ENCODE data around the gene PSMB11.

Gene PSMB11

DNA sequence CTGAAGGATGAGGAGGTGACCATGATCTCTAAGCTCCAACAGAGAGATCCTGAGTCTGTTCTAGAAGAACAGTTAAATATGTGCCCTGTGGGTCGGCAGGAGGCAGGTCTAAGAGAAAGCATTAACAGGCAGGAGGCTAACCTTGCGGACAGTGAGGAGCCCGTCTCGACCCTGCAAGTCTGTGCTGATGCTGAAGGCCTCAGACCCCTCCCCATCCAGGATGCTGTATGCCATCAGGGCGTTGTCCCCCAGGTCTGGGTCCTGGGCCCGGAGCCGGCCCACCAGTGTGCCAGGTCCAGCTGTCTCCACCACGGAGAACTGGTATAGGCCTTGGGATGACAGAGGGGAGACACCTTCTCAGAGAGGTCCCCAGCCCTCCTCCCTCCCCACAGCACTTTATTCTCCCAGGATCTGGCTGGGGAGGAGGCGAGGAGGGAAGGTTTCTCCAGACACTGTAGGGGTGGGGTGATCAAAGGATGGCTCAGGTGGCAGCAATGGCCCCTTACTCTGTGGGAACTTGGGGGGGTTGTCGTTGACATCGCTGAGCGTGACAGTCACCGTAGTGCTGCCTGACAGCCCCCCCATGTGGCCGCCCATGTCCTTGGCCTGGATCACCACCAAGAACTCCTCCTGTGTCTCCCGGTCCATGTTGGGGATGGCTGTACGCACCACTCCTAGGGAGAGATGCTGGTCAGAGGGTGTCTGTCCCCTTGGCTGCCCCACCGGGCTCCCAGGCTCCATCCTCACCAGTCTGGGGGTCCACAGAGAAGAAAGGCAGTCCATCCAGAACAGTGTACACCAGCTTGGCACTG is 12.2 kb downstream of the PSMB11 start:
- no peak for DNase-seq

DNA sequence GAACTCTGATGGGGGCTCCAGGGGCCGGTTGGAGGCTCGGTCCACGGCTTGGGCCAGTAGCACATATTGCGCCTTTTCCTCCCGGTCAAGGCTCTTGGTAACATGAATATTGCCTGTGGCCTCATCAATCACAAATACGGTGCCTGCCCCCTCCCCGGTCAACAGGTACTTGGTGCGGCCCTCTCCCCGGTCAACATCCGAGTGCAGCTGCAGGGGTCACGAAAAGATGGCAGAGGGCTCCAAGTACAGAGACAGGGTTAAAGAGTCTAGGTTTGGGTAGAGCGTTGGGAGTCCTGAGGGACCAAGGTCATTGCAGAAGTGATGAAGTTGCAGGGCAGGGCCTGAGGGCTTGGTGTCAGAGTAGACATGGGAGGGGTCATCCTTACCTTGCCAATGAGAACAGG is 13.1 kb downstream of the PSMB11 start:
- in situ Hi-C loops (cut with HindIII; ENCODE audit: low pct_ligation_motif_present, low pct_unique_long_range_greater_than_20kb, low sequenced_read_pairs), result no loop called here
- no peak for DNase-seq

More for the DNA sequence above, 12.2 kb downstream of the PSMB11 start:
- in situ Hi-C loops (cut with HindIII; ENCODE audit: low pct_ligation_motif_present, low pct_unique_long_range_greater_than_20kb, low sequenced_read_pairs), result no loop called here

DNA sequence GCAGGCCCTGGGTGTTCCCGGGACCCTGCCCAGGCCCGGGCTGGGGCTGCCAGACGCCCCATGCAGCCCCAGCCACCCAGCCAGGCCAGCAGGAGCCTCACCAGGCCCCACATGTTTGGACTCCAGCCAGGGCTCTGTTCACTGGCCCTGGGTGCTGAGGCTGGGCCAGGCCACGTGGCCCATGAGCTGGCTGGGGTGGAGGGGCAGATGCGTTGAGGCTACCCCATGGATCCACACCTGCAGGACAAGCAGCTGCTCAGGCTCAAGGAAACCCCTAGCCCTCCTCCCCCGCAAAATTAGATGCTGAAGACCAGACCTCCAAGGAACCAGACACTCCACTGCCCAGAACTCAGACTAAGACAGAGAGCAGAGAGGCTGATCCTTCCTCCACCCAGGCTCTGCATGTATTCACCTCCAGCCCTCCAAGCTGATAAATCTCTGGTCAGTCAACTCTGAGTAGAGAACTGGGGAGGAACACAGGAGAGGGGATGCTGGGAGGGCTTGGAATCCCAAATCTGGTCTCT is 13.7 kb downstream of the PSMB11 start:
- no peak for DNase-seq
- in situ Hi-C loops (cut with HindIII; ENCODE audit: low pct_ligation_motif_present, low pct_unique_long_range_greater_than_20kb, low sequenced_read_pairs), result no loop called here

DNA sequence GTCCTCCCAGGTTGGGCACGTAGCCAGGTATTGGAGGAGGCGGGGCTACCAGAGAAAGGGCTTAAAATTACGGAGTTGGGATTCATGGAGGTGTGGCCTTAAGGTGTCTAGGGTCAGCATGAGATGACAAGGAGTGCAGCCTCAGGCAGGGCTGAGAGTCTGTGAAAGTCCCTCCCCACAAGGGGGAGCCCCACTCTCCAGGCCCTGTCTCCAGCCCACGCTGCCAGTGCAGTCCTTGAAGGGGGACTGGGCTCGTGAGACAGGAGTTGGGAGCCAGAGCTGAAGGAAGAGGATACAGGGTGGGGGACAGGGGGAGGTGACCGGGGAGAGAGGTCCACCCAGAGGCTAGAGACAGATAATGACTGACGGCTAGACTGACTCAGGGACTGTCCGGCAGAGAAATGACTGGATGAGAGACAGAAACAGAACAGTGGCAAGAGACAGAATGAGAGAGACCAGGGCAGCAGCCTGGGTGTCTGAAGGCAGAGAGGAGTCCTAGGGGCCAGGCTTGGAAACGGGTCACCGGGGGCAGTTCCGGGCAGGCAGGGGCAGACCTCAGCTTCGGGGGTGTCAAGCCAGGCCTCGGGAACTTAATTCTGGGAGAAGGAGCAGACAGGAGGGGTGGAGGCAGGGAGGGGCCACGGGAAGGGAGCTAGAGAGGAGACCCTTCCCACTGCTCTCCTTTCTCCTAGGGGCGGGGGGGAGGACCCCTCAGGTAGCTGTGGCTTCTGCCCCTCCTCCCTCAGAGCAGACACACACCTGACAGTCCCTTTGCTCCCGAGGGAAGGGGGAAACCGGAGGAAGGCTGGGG is 14.3 kb downstream of the PSMB11 start:
- in situ Hi-C loops (cut with HindIII; ENCODE audit: low pct_ligation_motif_present, low pct_unique_long_range_greater_than_20kb, low sequenced_read_pairs), result no loop called here
- peak; percentile 70 for DNase-seq

DNA sequence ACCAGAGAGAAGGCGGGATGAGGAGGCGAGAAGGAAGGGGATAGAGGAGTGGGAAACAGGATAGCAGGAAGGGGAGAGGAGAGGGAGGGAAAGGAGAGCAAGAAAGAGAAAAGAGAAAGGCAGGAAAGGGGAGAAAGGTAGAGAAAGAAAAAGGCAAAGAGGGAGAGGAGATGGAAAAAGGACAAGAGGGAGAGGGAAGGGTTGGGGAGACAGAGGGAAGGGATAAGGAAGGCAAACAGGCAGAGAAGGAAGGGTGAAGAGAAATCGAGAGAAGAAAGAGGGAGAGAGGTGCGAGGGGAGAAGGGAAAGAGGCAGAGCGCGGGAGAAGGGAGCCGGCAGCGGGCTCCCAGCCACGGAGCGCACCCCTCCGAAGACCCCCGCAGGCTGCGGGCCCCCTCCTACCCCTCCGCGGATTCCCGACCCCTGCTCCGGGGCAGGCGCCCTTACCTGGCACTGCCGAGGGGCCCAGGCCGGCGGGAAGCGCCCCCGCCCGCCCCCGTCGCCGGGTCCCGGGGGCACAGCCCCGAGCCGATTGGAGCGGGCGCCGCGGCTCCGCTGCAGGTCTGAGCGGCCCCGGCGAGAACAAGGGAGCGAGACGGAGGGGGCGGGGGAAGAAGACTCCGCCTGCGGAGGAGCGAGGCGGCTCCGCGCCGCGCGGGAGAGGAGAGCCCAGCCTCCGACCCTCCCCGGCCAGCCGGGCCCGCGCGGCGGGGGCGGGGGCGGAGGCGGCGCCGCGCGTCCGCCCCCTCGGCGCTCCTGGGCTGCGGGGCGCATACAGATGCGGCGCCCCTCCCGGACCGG is 15.1 kb downstream of the PSMB11 start, which contains the start of gene CDH24:
Gene CDH24, minus strand, starts transcription at position 565 of the 801 bp plus-strand sequence. CDS start 1,787 bp downstream, outside the sequence.
- in situ Hi-C loops (cut with HindIII; ENCODE audit: low pct_ligation_motif_present, low pct_unique_long_range_greater_than_20kb, low sequenced_read_pairs), result no loop called here

DNA sequence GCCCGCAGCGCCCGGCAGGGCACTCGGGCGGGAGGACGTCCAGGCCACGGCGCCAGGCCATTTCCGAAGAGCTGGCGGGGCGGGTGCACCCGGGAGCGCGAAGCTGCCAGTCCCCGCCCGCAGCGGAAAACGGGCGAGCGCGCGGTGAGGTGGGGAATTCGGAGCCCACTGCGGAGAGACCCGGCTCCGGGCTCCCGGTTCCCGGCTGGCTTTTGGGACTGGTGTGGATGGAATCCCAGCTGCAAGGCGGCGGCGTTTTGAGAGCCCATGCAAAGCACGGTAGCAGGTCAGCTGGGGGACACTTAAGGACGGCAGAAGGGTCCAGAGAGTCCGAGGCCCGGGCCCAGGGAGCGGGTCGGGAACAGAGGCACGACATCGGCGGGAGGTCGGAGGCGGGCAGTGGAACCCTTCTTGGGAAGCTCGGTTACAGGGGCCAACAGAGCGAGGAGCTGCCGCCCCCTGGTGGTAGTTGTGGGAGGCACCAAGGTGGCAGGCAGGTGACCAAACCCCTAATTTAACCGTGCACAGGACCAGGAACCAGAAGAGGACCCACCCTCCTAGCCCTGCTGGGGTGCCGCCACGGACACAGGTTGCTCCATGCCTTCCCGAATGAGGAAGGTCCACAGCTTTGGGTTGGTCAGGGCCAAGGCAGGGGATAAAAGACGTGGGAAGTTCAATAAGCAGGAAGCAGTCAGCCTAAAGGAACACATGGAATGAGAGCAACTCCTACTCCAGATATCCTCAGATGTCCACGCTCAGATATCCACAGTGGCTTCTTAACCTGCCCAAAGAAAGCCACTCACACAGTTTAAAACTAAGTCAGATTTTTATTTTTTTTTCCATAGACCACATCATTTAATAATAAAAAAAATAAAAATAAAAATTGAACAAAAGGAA is 16.0 kb downstream of the PSMB11 start:
- peak; percentile 83 for DNase-seq
- in situ Hi-C loops (cut with HindIII; ENCODE audit: low pct_ligation_motif_present, low pct_unique_long_range_greater_than_20kb, low sequenced_read_pairs), result no loop called here

More for the DNA sequence above, 15.1 kb downstream of the PSMB11 start, which contains the start of gene CDH24:
- DNase-seq, result peak; percentile 77

DNA sequence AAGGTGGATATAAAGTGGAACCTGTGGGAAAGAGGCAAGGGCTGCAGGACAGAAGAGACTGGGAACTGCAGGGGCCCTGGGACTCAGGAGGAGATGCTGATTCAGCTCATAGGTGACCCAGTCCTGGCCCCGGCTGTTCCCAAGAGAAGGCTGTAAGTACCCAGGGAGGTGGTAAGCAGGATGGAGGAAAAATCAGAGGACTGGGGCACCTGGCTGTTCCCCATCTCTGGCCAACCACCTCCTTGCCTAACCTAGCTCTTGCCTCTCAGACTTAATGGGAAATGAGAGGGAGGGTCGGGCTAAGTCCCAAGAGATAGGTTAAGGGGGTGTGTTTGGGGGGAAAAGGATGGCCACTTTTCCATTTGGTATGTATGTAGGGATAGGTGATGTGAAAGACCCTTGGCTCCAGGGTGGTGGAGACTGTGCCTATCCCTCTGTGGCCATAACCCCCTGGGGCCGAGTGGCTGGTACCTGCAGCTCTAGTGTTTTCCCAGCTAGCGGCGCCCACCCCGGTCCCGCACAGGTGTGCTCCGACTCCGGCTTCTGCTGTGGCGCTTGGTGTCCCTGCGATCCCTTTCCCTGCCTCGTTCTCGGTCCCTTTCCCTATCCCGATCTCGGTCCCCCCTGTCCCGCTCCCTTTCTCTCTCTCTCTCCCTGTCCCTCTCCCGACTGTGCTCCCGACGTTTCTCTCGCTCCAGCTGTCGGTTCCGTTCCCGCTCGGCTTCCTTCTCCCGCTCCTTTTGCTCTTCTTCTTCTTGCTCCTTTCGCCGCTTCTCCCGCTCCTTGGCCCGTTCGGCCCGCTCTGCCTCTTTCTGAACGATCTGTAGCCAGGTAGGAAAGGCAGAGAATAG is 16.9 kb downstream of the PSMB11 start:
- no peak for DNase-seq
- in situ Hi-C loops (cut with HindIII; ENCODE audit: low pct_ligation_motif_present, low pct_unique_long_range_greater_than_20kb, low sequenced_read_pairs), result no loop called here

DNA sequence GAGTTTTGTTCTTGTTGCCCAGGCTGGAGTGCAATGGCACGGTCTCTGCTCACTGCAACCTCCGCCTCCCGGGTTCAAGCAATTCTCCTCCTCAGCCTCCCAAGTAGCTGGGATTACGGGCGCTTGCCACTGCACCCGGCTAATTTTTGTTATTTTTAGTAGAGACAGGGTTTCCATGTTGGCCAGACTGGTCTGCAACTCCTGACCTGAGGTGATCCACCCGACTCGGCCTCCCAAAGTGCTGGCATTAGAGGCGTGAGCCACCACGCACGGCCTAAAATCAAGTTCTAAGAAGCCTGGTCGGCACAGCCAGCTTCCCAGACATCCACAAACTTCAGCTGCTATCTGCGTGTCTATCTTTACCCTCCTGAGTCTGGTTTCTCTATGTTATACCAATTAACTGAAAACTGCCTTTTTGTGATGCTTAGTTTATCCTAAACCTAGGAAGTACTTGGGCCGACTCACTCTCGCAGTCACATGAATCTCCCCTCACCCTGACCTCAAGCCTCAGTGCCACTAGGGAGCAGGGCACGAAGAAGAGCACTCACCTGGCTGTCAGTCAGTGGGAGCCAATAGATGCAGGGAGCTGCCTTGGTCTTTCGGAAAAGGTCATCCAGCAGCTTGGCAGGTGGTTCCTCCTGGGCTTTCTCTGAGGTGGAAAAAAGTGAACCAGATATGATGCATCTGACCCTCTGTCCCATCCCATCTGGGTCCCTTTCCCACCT is 18.7 kb downstream of the PSMB11 start:
- DNase-seq, result no peak
- in situ Hi-C loops (cut with HindIII; ENCODE audit: low pct_ligation_motif_present, low pct_unique_long_range_greater_than_20kb, low sequenced_read_pairs), result no loop called here

DNA sequence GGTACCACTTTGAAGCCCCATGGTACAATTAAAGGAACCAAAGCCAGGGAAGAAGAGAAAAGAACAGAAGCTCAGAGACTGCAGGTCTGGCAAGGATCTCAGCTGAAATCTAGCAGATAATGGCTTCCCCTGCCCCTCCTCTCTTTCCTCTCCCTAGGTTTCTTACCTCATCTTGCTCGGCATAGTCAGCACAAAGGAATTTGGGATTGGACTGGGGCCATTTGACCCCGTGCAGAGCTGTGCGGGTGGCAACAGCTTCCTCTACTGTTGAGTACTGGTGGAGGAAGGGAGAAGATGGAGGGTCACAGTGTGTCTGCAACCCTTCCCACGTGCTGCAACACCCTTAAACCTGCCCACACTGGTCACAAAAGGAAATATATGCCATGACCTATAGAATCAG is 20.0 kb downstream of the PSMB11 start:
- in situ Hi-C loops (cut with HindIII; ENCODE audit: low pct_ligation_motif_present, low pct_unique_long_range_greater_than_20kb, low sequenced_read_pairs), result no loop called here
- peak; percentile 95 for DNase-seq

DNA sequence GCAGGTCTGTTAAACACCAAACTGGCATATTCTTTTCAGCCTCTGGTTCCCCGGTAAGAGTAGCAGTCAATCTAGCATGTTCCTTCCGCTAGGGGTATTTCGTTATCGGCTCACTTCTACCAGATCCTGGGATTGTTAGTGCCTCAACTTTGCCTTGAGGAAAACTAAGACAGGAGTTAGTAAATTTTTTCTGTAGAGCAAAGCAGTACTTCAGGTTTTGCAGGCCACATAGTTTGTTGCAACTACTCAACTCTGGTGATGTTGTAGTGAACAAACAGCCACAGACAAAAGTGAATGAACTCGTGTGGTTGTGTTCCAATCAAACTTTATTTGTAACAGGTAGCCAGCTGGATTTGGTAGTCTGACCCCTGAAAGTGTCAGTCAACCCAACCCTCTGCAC is 21.6 kb downstream of the PSMB11 start:
- in situ Hi-C loops (cut with HindIII; ENCODE audit: low pct_ligation_motif_present, low pct_unique_long_range_greater_than_20kb, low sequenced_read_pairs), result no loop called here
- DNase-seq, result no peak

DNA sequence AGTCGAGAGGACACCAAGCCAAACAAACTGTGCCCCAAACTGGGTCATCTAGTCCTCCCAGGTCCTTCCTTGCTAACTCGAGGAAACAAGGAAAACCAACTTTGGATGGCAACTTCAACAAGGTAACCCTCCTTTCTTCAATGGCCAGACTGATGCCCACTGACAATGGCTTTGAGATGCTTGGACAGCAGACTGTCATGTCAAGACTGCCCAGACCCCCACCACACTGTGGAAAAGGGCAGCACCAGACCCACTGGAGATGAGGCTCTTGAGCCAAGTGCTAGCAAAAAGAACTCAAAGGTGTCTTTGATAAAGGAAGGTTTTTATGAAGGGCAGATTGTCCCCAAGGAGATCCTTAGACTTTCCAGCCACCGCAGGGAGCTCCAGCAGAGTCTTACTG is 24.4 kb downstream of the PSMB11 start:
- in situ Hi-C loops (cut with HindIII; ENCODE audit: low pct_ligation_motif_present, low pct_unique_long_range_greater_than_20kb, low sequenced_read_pairs), result no loop called here
- DNase-seq, result no peak

DNA sequence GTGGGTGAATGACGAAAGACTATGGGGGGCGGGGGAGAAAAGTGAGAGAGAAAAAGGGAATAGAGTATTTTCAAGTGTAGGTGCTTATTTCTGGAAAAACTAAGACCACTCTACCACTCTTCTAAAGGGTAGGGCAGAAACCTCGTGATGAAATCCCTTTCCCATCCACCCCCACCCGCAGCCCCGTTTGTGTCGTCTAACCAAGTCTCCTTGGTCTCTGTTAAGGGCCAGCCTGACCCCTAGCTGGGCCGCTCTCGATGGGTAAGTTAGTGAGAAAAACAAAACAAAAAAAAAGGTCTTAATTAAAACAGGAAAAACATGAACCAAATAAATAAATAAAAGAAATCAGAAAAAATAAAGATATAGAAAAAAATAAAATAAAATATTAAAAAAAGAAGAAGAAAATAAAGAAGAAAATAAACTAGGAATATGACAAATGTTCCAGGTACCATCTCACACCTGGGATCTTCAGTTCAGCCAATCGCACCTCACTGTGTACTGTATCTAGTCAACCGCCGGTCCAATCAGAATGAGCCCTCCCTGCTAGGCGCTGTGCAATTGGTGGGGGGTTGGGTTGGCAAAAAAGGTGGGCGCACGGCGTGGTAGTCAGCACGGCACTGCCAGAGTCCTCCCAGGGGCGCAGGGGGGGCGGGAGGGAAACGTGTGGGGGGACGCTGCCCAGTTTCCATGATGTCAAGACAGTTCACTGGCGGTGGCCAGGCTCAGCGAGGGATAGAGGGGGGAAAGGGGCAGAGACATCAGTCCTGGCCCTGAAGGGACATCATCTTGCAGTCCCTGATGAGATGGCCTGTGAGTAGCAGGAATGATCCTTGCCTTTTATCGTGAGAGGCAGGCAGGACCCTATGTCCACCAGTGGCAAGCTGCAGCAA is 25.1 kb downstream of the PSMB11 start:
- no peak for DNase-seq
- in situ Hi-C loops (cut with HindIII; ENCODE audit: low pct_ligation_motif_present, low pct_unique_long_range_greater_than_20kb, low sequenced_read_pairs), result no loop called here

DNA sequence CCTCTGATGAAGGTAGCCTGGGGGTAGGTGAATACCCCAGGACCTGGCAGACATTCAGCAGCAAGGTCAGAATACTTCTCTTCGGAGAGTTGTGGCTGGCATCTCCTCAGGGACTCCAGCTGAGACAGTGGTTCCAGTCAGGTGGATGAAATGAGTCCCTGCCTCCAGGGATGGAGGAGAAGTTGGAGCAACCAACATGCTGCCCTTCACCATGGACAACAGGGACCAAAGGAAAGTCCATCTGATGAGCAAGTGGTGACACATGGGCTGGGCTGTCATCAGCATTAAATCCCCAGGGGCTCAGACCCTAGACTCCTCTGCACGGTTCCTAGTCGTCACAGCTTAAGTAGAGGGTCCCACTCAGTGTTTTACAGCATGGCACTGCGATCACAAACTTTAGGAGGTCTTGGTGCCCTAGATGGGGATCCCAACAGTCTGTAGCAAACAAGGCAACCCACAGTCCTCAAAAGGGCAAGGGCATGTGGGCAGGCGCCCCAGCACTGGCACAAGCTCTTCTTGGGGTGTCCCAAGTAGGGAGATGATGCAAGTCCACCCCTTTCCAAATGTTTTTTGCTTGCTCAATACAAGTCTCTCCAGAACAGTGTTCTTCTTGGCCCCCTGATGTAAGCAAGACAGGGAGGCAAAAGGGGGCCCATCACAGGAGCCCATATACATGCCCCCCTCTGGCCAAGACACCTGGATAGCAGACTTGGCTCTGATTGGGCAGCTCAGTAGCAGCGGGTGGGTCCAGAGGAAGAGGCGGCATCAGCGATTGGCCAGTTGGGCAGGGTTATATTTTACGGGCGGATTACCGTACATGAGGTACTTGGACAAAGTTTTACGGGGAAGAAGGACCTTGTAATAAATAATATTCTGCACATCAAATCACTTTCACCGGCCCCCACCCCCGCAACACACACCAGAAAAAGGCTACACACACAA is 26.1 kb downstream of the PSMB11 start:
- in situ Hi-C loops (cut with HindIII; ENCODE audit: low pct_ligation_motif_present, low pct_unique_long_range_greater_than_20kb, low sequenced_read_pairs), result no loop called here
- no peak for DNase-seq

DNA sequence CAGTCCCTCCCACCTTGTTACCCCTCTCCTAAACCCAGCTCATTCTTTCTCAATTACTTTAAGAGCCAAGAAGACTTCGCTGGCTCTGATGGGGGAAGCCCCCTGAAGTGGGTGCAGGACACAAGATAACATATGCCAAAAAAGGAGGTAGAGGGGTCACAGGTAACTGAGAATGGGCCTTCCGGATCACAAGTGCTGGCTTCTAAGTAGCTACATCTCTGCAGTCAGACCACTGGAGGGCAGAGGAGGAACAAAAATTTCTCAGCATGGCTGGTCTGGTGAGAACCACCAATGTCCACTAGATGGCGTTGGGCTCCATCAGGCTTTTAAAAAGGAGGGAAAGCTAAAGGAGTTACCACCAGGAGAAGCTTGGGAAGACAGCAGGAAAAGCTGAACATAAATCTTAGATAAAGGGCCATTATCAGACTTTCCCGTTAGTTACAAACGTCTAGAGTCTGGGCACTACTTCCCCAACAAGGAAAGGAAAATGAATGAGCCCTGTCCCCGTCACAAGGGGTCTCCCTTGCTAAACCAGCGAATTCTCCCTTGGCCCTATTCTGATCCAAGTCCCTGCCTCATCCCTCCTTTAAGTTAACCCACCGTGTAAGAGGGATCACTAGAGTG is 26.9 kb downstream of the PSMB11 start:
- peak; percentile 90 for DNase-seq
- in situ Hi-C loops (cut with HindIII; ENCODE audit: low pct_ligation_motif_present, low pct_unique_long_range_greater_than_20kb, low sequenced_read_pairs), result no loop called here
